ENCODE measurements around the gene IREB2. TPM values are rescaled to one million over a fixed set of nuclear protein-coding genes. Genes with fewer than 3 reads are reported as not detected.

The IREB2 gene
- total and polyA plus RNA-seq, 2 experiments from 2014 or later, result 23.4 to 34.2 TPM

- H3K27me3 ChIP-seq, result no peaks in the 10 kb centered on the region
- no peaks in the 10 kb centered on the region for H3K9me3 ChIP-seq (ENCODE audit: low read depth)
- peak; percentile 32 to 47 for DNase-seq (ENCODE audit: low read depth in 1 of 2, low spot score in 1 of 2)
- no peak overlapping the region for H3K27ac ChIP-seq
- TF ChIP-seq, protein P1, sequence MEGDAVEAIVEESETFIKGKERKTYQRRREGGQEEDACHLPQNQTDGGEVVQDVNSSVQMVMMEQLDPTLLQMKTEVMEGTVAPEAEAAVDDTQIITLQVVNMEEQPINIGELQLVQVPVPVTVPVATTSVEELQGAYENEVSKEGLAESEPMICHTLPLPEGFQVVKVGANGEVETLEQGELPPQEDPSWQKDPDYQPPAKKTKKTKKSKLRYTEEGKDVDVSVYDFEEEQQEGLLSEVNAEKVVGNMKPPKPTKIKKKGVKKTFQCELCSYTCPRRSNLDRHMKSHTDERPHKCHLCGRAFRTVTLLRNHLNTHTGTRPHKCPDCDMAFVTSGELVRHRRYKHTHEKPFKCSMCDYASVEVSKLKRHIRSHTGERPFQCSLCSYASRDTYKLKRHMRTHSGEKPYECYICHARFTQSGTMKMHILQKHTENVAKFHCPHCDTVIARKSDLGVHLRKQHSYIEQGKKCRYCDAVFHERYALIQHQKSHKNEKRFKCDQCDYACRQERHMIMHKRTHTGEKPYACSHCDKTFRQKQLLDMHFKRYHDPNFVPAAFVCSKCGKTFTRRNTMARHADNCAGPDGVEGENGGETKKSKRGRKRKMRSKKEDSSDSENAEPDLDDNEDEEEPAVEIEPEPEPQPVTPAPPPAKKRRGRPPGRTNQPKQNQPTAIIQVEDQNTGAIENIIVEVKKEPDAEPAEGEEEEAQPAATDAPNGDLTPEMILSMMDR (IDR thresholded peaks at IDR 0.05; ENCODE audit: low read depth, low read length), result peak; percentile 46
- no peaks in the 10 kb centered on the region for H3K4me1 ChIP-seq (ENCODE audit: low read depth)
- no peak overlapping the region for H3K4me3 ChIP-seq
- H3K36me3 ChIP-seq, result no peaks in the 10 kb centered on the region
Observed at GRCh38 chr15:78415284-78415683, 22.7 kb upstream of the IREB2 start.

GRCh38 chr15:78417754-78418630, 20.0 kb upstream of the IREB2 start:
- H3K27ac ChIP-seq, result no peak overlapping the region
- no peaks in the 10 kb centered on the region for H3K4me1 ChIP-seq (ENCODE audit: low read depth)
- H3K9me3 ChIP-seq (ENCODE audit: low read depth), result no peaks in the 10 kb centered on the region
- no peak for DNase-seq (ENCODE audit: low read depth in 1 of 2, low spot score in 1 of 2)
- no peaks in the 10 kb centered on the region for H3K36me3 ChIP-seq
- H3K27me3 ChIP-seq, result no peaks in the 10 kb centered on the region
- no peak overlapping the region for H3K4me3 ChIP-seq
- TF ChIP-seq, protein P1 (IDR thresholded peaks at IDR 0.05; ENCODE audit: low read depth, low read length), result no peak

GRCh38 chr15:78418686-78419085, 19.3 kb upstream of the IREB2 start:
- TF ChIP-seq, protein P1 (IDR thresholded peaks at IDR 0.05; ENCODE audit: low read depth, low read length), result no peak
- Histone ChIP-seq H3K4me3 (no peak overlapping the region), H3K27me3 (no peaks in the 10 kb centered on the region), H3K9me3 (ENCODE audit: low read depth) (no peaks in the 10 kb centered on the region), H3K4me1 (ENCODE audit: low read depth) (no peaks in the 10 kb centered on the region), H3K36me3 (no peaks in the 10 kb centered on the region), H3K27ac (no peak overlapping the region)
- DNase-seq (ENCODE audit: low read depth in 1 of 2, low spot score in 1 of 2), result no peak

- Histone ChIP-seq H3K4me1 (ENCODE audit: low read depth) (no peaks in the 10 kb centered on the region), H3K36me3 (no peaks in the 10 kb centered on the region), H3K9me3 (ENCODE audit: low read depth) (no peaks in the 10 kb centered on the region), H3K27ac (no peak overlapping the region), H3K4me3 (no peak overlapping the region), H3K27me3 (no peaks in the 10 kb centered on the region)
- TF ChIP-seq, protein P1 (IDR thresholded peaks at IDR 0.05; ENCODE audit: low read depth, low read length), result no peak
- no peak for DNase-seq (ENCODE audit: low read depth in 1 of 2, low spot score in 1 of 2)
Observed at GRCh38 chr15:78419367-78419766, 18.6 kb upstream of the IREB2 start.

GRCh38 chr15:78420220-78420619, 17.8 kb upstream of the IREB2 start:
- no peaks in the 10 kb centered on the region for H3K27me3 ChIP-seq
- no peaks in the 10 kb centered on the region for H3K9me3 ChIP-seq (ENCODE audit: low read depth)
- no peak overlapping the region for H3K4me3 ChIP-seq
- no peak overlapping the region for H3K27ac ChIP-seq
- H3K4me1 ChIP-seq (ENCODE audit: low read depth), result no peaks in the 10 kb centered on the region
- TF ChIP-seq, protein P1 (IDR thresholded peaks at IDR 0.05; ENCODE audit: low read depth, low read length), result no peak
- no peaks in the 10 kb centered on the region for H3K36me3 ChIP-seq
- DNase-seq (ENCODE audit: low read depth in 1 of 2, low spot score in 1 of 2), result no peak
